Mucosa of gallbladder (tissue), 1 donor: ENCODE data around the gene ARL9. TPM values are rescaled to one million over a fixed set of nuclear protein-coding genes. Genes with fewer than 3 reads are reported as not detected.
"Not testable (repeated sequence)": the region's sequence is repeated elsewhere in the genome, so short reads cannot be mapped to it uniquely, and the experiment has no call there.

Source experiments
- DNase-seq: peaks from one replicate; pipeline ENCODE4 v3.0.0-alpha.2; 2020; ENCODE audit warnings: low spot score
- total RNA-seq: library from RNA; stranded (reverse); gene quantifications from one replicate; pipeline ENCODE4 v1.2.1, GENCODE V29; 2021
- donor health status: DM: no; HTN: no; CAD: no.

The ARL9 gene
- 0.43 TPM for total RNA-seq

- DNase-seq, result peak; percentile 31
Observed at GRCh38 chr4:56505269-56506130, at the start of gene ARL9. Gene ARL9, plus strand, starts transcription at chr4:56505791. Its CDS starts 72 bp downstream, at chr4:56505863.

- DNase-seq, result no peak
Observed at GRCh38 chr4:56460085-56460484, 45.5 kb upstream of the ARL9 start.

GRCh38 chr4:56462157-56462556 lies 43.4 kb upstream of the ARL9 start:
- DNase-seq, result no peak

- no peak for DNase-seq
Observed at GRCh38 chr4:56463711-56464110, 41.9 kb upstream of the ARL9 start.

GRCh38 chr4:56464581-56464980 lies 41.0 kb upstream of the ARL9 start:
- no peak for DNase-seq

- DNase-seq, result no peak
Observed at GRCh38 chr4:56465599-56466295, 39.8 kb upstream of the ARL9 start.

GRCh38 chr4:56466296-56466761 lies 39.3 kb upstream of the ARL9 start:
- not testable (repeated sequence) for DNase-seq

- DNase-seq, result no peak
Observed at GRCh38 chr4:56466910-56467283, 38.7 kb upstream of the ARL9 start.

GRCh38 chr4:56467284-56468096 lies 38.1 kb upstream of the ARL9 start, which contains the start of gene SRP72:
Gene SRP72, plus strand, starts transcription at chr4:56467617. Its CDS starts 19 bp downstream, at chr4:56467636.
- DNase-seq, result peak; percentile 87

- peak; percentile 13 for DNase-seq
Observed at GRCh38 chr4:56468097-56468422, 37.5 kb upstream of the ARL9 start.

- DNase-seq, result no peak
Observed at GRCh38 chr4:56469489-56470210, 35.9 kb upstream of the ARL9 start.

GRCh38 chr4:56475917-56476316 lies 29.7 kb upstream of the ARL9 start:
- DNase-seq, result no peak

- no peak for DNase-seq
Observed at GRCh38 chr4:56477192-56477702, 28.3 kb upstream of the ARL9 start.

GRCh38 chr4:56480691-56481090 lies 24.9 kb upstream of the ARL9 start:
- no peak for DNase-seq

- DNase-seq, result no peak
Observed at GRCh38 chr4:56496241-56496640, 9.3 kb upstream of the ARL9 start.

- DNase-seq, result peak; percentile 57
Observed at GRCh38 chr4:56511098-56511497, 5.5 kb downstream of the ARL9 start.

- no peak for DNase-seq
Observed at GRCh38 chr4:56512166-56512565, 6.6 kb downstream of the ARL9 start.

GRCh38 chr4:56513517-56513916 lies 7.9 kb downstream of the ARL9 start:
- DNase-seq, result no peak

GRCh38 chr4:56530269-56531148 lies 24.9 kb downstream of the ARL9 start:
- peak; percentile 83 for DNase-seq

- no peak for DNase-seq
Observed at GRCh38 chr4:56531149-56531770, 25.7 kb downstream of the ARL9 start.
